ENCODE measurements around the gene C15orf62.

The C15orf62 gene

DNA sequence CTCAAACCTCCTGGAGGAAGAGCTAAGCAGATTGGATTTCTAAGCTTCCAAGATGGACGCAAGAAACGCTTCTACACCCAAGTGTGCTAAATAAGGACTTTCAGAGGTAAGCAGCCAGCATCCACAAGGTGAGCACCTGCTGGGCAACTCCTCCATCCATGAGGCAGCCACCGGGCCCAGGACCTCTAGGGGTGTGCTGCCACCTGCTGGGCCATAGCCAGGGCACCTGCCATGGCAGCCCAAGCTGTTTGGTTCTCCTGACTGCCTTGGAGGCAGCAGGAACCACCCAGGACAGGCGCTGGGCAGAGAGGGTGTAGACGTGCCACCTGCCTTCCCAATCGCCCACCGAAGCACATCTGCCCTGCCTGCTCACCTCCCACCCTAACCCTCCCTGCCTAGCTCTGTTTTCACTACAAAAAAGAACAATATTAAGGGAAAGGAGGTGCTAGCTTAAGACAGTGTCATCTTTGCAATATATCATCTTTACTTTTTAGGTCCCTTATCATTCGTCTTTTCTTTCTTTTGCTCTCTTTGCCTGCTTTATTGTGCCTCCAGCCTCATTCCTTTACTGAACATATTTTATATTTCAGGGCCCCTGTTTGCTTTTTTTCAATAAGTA is 12.9 kb downstream of the C15orf62 start:
- peak; percentile 75 for DNase-seq (ENCODE audit: low read depth)

DNA sequence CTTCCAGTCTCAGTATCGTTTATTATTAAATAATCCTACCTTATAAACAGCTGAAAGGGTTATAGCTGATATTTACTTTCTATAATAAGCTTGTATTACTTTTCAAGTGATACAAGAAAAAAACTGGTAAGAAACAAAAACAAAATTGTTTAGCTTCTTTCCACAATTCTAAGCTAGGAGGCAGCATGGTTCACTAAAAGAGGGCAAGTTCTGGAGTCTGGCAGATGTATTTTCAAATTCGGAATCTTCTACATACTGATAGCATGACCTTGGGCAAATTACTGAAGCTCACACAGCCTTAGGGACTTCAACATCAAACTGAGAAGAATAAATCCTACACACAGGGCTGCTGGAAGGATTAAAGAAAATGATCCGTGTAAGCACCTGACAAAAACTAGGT is 15.4 kb downstream of the C15orf62 start:
- no peak for DNase-seq (ENCODE audit: low read depth)

DNA sequence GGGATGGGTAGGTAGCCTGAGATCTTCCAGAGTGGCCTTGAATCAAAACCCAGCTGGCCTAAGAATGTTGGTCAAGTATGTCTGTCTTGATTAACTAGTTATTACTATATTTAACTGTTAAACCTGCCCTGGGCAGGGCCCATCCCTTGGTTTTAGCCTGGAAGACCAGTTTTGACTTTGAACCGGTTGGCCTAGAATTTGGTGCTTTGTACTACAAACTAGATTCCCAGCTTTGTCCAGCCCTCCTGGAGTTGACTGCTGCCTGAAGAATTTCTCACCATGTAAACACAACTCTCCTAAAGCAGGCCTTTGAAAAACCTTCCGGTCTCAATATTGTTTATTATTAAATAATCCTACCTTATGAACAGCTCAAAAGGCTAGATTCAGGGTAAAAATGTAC is 16.0 kb downstream of the C15orf62 start:
- DNase-seq (ENCODE audit: low read depth), result no peak

DNA sequence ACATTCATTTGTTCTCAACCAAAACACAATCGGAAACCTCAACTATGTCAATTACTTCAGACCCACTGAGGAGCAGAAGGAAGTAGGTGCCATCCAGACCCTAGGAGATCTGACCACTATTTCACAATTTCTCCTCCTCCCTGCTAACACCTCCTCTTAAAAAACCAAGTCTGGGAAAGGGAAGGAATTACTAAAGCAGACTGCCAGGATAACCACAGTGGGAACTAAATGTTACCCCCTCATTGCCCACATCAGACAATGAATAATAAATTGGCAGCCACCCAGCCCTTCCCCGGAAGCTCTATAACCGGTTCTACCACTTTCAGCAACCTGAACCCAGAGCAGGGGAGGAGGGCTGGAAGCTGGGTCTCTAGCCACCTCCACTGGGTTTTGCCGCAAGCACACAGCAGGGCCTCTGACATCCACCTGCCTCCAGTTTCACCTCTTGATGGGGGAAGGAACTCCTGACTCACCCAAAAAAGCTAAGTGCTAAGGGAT is 17.6 kb downstream of the C15orf62 start:
- DNase-seq (ENCODE audit: low read depth), result peak; percentile 64

DNA sequence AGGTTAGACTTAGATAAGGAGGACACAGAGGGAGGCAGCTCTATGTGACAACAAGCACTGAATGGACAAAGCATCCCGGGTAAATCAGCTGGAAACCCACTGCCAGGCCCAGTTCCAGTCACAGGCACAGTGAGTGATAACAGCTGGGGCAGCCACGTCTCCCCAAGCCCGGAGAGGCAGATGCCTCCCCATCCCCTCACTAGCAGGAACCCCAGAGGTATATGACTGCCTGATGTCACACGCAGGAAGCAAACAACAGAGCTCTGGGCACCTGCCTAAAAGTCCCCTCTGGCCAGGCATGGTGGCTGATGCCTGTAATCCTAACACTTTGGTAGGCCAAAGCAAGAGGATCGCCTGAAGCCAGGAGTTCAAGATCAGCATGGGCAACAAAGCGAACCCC is 18.2 kb downstream of the C15orf62 start:
- DNase-seq (ENCODE audit: low read depth), result no peak

DNA sequence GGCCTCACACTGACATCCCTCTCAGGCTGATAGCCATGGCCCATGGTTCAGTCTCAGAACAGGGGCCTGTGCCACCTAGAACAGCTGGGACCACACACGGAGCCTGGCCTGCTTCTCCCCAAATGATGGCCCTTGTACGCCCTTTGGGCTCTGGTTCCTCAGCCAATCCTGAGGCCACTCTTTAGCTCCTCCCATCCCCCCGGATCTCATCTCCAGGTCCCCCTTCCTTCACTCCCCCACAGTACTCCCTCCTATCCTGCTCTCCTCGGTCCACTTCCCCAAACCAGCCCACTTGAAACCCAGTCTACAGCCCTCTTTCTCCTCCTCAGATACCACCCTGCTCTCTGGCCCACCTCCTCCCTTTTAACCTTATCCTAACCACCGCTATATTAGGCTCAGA is 19.3 kb downstream of the C15orf62 start:
- DNase-seq (ENCODE audit: low read depth), result no peak

DNA sequence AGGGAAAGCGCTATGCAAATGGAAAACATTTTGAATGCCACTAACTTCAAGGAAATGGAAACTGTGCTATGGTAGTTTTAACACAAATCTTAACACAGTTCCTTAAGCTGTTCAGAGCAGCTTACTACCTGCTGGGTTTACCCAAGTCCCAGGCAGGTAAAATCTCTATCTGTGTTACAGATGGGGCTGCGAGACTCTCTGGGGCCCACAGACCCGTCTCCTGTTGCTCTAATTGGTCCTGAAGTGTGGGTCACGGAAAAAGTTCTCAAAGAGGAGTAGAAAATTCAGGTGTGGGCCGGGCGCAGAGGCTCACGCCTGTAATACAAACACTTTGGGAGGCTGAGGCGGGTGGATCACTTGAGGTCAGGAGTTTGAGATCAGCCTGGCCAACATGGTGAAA is 20.2 kb downstream of the C15orf62 start:
- DNase-seq (ENCODE audit: low read depth), result no peak

DNA sequence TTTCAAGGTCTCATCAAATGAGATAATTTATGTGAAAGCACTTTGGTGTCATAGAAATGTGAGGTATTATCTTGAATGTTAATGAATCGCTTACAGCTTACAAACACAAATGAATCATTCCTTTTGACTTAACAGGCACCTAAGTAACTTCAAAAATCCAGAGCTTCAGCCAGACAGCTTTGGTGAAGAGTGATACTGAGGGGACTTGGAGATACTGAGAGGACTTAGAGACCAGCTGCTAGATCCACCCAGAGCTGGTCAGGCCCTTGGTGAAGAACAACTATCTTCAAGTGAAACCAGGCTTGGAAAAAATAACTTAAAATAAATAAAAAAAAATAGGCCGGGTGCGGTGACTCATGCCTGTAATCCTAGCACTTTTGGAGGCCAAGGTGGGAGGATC is 20.9 kb downstream of the C15orf62 start:
- no peak for DNase-seq (ENCODE audit: low read depth)

DNA sequence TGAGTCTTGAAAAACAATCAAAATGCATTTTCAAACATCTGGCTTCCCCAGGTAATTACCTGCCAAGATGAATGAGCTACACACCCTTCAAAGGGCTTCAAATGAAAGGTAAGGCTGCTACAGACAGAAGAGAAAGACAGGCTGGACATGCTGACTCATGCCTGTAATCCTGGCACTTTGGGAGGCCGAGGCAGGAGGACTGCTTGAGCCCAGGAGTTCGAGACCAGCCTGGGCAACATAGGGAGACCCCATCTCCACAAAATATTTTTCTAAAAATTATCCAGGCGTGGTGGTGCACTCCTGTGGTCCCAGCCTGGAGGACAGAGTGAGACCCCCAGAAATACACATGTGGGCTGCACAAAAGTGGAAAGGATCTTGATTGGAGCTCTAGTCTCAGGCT is 22.6 kb downstream of the C15orf62 start:
- no peak for DNase-seq (ENCODE audit: low read depth)

DNA sequence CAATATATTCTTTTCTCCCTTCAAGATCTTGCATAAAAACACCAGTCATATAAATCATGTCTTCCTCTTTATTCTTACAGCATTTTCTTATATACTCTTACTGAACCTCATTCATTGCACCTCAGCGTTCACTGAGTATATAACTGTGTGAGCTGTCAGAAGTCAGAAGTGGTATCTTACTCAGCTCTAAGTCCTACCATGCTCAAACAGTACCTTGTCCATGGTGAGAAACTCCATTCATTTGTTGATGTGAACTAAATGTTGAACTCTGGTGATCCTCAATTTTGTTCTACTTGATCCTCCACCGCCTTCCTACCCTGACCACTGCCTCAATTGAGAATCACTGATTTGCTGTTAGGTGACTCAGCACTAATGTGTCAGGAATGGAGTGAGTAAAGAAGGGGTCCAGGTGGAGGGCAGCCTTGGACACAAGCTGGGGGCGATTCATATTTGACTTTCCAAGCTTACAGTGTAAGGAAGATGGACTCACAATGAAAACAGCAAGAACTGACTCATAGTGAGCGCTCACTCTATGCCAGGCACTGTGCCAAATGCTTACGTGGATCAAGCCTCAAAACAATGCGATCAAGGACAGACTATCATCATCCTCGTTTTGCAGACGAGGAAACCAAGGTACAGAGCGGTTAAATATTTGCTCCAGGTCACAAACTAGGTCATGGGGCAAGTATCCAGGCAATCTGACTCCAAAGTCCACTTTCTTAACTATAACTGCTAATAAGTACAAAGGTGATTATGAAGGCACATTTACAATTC is 23.6 kb downstream of the C15orf62 start:
- DNase-seq (ENCODE audit: low read depth), result no peak

DNA sequence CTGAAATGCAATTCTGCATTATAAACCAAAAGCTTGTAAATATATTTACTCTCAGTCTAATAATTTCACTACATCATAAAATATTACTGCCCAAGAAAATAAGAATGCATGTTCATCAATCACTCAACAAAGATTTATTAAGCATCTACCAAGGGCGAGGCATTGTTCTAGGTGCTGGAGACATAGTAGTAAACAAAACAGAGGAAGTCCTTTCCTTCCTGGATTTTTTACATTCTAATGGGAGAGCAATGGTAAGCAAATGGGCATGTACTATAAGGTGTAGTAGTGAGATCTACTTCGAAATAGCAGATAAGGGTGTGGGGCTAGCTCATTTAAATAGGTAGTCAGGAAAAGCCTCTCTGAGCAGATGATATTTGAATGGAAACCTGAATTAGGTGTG is 26.3 kb downstream of the C15orf62 start:
- DNase-seq (ENCODE audit: low read depth), result no peak

DNA sequence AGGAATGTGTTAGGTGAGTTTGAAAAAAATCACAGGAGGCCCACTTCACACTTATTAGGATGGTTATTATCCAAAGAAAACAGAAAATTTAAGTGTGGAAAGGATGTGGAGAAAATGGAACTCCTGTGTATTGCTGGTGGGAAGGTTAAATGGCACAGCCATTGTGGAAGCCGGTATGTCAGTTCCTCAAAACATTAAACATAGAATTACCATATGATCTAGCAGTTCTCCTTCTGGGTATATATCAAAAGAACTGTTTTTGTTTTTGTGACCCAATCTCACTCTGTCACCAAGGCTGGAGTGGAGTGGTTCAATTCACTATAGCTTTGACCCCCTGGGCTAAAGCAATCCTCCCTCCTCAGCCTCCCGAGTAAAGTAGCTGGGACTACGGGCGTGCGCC is 26.7 kb downstream of the C15orf62 start:
- no peak for DNase-seq (ENCODE audit: low read depth)

DNA sequence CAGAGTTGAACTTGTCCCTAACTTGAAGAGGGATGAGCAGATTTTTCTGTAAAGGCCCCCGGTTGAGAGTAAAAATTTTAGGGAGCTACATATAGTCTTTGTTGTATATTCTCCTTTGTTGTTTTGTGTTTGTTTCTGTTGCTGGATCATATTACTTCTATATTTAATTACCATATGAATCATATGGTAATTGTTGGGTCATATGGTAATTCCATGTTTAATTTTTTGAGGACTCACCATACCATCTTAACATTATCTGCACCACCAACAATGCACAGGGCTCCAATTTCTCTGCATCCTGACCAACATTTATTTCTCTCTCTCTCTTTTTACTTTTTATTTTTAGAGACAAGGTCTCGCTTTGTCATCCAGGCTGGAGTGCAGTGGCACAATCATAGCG is 29.7 kb downstream of the C15orf62 start:
- no peak for DNase-seq (ENCODE audit: low read depth)

DNA sequence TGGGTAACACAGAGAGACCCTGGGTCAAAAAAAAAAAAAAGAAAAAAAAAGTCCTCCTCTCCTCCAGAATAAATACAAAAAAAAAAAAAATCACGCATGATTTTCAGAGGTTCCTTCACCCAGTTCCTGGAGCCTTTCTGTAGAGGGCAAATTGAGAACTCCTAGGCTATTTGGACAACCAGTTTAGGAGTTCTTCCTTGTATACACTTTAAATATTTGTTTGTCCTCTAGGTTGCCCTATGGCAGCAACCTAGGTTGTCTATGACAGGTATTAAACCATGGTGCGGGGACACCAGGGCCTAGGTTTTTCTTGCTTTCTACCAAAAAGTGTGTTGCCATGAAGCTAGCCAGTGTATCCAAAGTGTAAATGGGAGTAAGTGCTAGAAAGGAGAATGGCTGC is 33.3 kb downstream of the C15orf62 start:
- no peak for DNase-seq (ENCODE audit: low read depth)

DNA sequence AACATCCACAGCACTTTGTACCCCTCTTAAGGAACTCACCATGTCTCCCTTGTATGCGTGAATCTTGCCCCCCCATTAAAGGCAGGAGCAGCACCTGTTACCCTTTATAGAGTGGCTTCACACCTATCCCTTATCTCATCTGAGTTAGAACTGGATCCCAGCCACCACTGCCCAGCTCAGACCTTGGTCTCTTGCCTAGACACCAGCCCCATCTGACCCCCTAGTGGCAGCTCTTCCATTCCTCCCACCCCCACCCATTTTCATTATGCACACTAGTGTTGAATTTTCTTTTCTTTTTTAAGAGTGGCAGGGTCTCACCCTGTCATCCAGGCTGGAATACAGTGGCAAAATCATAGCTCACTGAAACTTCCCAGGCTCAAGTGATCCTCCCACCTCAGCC is 33.9 kb downstream of the C15orf62 start:
- no peak for DNase-seq (ENCODE audit: low read depth)

DNA sequence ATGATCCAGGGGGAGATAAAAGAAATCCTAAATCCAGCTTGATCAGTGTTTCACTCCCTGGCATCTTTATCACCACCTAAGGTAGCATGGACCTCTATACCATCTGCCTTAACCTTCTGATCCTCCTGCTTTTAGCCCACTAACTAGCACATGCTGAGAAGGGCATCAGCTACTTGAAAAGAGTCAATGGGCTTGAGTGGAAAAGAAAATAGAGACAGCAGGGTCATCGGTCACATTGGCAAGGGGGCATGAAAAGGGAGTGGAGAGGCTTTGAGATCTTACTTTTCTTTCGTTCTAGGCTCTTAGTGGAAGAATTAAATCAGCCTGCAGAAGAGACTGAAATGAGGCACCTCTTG is 36.9 kb downstream of the C15orf62 start:
- DNase-seq (ENCODE audit: low read depth), result no peak

DNA sequence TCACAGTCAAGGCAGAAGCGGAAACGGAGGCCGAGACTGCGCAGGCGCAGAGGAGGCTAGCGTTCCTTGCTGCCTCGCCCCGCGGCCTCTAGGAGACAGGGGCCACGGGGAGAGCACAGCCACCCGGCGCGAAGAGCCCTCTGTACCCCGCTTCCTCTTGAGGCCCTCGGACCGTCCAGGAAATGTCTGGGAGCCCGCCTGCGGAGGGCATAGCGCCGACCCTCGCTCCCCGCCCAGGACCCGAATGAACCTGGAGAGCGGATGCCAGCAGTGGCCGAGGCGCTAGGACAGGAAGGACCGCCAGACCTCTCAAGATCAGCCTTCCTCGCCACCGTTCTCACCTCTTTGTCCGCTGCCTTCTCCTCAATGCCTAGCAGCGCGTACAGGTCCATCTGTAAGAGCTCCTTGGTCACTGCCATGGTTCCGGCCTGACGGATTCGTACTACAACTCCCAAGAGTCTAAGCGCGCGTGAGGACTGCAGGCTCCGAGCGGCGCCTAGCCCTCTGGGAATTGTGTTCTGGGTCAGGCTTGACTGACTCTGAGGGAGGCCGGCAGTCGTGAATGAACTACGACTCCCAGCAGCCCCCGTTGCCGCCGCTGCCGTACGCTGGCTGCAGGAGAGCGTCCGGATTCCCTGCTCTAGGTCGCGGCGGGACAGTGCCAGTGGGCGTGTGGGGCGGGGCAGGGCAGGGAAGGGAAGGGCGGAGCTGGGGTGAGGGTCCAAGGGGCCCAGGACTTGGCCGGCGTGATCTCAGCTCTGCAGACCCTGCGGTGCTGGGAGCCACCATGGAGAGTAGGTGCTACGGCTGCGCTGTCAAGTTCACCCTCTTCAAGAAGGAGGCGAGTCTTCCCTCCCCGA is 37.5 kb downstream of the C15orf62 start, which contains the start of the genes DNAJC17 and ZFYVE19:
Gene DNAJC17 (minus strand): TSS at position 446 of the 860 bp plus-strand sequence. CDS start 27 bp downstream, at position 419.
Gene ZFYVE19 (plus strand): TSS at position 62 of the 860 bp plus-strand sequence. CDS start 501 bp downstream, at position 563.
- DNase-seq (ENCODE audit: low read depth), result peak; percentile 93

DNA sequence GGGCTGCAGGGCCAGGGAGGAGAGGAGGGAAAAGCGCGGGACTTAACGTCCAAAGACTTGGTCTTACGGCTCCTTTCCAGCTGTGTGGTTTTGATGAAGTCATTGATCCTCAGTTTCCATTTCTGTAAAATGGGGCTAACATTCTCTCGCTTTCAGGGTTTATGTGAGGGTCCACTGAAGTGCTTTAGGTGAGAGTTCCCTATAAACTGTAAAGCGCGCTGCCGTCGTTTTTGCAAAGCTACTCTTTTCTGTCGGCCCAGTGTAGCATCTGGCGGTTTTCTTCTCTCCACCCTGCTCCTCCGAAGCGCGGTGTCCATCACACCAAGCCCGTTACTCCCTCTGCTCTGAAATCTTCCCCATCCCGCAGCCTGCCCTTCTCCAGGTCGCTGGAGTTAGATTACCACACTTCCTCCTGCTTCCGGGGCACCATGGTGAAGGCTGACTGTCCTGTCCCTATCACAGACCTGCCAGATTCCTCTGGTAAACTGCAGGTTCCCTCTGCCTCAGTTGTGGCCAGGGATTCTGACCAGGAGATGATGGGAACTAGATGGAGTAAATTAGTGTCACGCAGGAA is 38.2 kb downstream of the C15orf62 start:
- no peak for DNase-seq (ENCODE audit: low read depth)

DNA sequence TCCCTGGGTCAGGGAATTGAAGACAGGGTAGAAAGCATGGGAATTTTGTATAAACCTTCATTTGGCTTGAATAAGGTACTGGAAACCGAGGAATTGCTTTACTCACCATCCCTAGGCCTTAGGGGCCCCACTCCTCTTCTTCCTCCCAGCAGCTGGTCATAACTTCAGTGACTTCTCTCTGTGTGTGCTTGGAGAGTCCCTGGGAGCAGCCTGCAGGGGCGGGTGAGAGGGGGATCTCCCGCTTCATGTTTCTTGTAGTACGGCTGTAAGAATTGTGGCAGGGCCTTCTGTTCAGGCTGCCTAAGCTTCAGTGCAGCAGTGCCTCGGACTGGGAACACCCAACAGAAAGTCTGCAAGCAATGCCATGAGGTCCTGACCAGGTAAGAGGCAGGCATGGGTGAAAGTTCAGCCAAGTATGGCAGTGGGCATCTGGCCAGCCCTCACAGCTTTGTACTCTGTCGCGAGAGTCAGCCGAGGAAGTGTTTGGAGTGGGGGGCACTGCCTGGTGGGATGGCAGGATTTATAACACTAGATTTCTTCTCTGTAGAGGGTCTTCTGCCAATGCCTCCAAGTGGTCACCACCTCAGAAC is 39.2 kb downstream of the C15orf62 start:
- DNase-seq (ENCODE audit: low read depth), result no peak

DNA sequence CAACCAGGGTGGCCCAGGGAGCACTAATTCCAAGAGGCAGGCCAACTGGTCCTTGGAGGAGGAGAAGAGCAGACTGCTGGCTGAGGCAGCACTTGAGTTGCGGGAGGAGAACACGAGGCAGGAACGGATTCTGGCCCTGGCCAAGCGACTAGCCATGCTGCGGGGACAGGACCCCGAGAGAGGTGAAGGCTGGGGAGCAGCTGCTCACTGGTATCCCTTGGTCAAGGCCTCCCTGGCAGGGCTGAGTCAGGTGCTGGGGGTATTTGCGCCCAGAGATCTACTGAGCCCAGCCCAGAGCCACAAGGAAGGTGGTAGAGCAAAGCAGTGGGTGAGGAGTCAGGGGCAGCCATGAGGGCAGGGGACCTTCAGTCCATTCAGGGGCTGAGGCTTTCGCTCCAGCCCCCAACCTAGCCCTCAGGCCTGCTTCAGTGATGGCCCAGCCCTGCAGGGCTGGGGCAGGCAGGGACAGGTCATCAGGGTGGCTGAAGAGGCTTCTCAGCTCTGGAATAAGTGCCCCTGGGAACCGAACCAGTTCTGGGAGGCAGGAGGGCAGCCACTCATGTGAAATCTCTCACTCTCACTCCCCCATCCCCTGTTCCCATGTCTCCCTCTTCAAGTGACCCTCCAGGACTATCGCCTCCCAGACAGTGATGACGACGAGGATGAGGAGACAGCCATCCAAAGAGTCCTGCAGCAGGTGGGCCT is 43.1 kb downstream of the C15orf62 start:
- no peak for DNase-seq (ENCODE audit: low read depth)

DNA sequence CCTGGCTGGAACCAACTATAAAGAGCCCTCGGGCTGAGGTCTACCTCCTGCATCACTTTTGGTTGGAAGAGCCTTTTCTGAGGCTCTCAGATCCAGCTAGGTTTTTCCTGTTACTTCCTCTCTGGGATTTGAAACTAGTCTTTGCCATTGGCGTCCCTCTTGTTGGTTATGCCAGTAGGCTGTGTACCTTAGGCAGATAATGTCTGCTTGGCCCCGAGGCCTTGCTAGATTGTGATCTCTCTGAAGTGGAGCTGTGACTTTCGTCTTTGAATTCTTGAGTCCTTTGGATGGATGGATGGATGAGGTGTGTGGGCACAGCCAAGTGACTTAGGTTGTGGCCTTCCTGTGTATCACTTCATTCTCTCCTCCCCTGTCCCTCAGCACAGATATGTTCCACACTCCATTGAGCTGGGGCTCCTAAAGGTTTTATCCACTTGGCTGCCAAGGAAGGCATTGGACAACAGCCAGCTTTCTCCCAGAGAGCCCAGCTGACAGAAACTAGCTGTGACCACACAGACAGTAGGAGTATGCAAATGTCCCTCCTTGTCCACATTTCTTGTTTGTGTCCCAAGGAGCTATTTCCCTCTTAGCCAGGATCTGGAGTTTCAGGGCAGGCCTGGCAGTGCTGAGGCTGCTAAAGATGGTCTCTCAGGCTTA is 45.4 kb downstream of the C15orf62 start:
- no peak for DNase-seq (ENCODE audit: low read depth)

All from stimulated activated CD4-positive, alpha-beta T cell treated with anti-CD3 and anti-CD28 coated beads, Interleukin-2, amount 100 ng/mL, for 4 hours (primary cell).